Naive thymus-derived CD4-positive, alpha-beta T cell (primary cell): ENCODE results near the gene SREBF2. TPM values are rescaled to one million over a fixed set of nuclear protein-coding genes. Genes with fewer than 3 reads are reported as not detected.
"Not testable (repeated sequence)": the region's sequence is repeated elsewhere in the genome, so short reads cannot be mapped to it uniquely, and the experiment has no call there.

Source experiments
- ATAC-seq: fragments of 150-1000 bp; cut with Tn5 transposase; 2 replicates; pipeline ENCODE4 v1.10.0; 2021; ENCODE audit warnings: mild to moderate bottlenecking, moderate library complexity
- CTCF ChIA-PET: fragments of 350-600 bp; sonication (Branson Sonifier 250); formaldehyde crosslinking; loops from one replicate; lab custom pipeline; 2021; ENCODE audit warnings: antibody characterized with exemption; lab: Charles Lee
- POLR2A ChIA-PET: fragments of 350-600 bp; sonication (Branson Sonifier 250); formaldehyde crosslinking; loops from one replicate; lab custom pipeline; 2021; ENCODE audit warnings: antibody characterized with exemption, inconsistent platforms; lab: Charles Lee
- DNase-seq, 9 donors: peaks; one replicate each; pipeline versions ENCODE4 v3.0.0 to v3.0.0-alpha.2; 2020 to 2022; ENCODE audit warnings: mixed read lengths in 1 of 9
- H3K27ac ChIP-seq: one replicate; pipeline ENCODE4 v1.7.0; 2013; ENCODE audit warnings: mild to moderate bottlenecking, low read depth, low read length, moderate library complexity
- H3K27me3 ChIP-seq, 2 donors: one replicate each; pipeline ENCODE4 v1.7.0; 2013; ENCODE audit warnings: low read length in 2 of 2, mild to moderate bottlenecking in 2 of 2, moderate library complexity in 2 of 2; ENCODE audit not compliant: control insufficient read depth in 2 of 2, insufficient read depth in 2 of 2
- H3K36me3 ChIP-seq, 3 experiments: 1 replicate in 2 of 3; 2 replicates in 1 of 3; pipeline ENCODE4 v1.7.0; 2013; ENCODE audit warnings: low read length in 3 of 3, mild to moderate bottlenecking in 3 of 3, moderate library complexity in 1 of 3; ENCODE audit not compliant: insufficient read depth in 3 of 3, control insufficient read depth in 2 of 3
- H3K4me1 ChIP-seq, 2 donors: one replicate each; pipeline ENCODE4 v1.7.0; 2013; ENCODE audit warnings: low read length in 2 of 2, mild to moderate bottlenecking in 2 of 2, moderate library complexity in 1 of 2; ENCODE audit not compliant: control insufficient read depth in 2 of 2, insufficient read depth in 2 of 2
- H3K4me3 ChIP-seq: 2 replicates; pipeline ENCODE4 v1.7.0; 2013; ENCODE audit warnings: mild to moderate bottlenecking, low read length
- H3K9me3 ChIP-seq, 3 experiments: 1 replicate in 2 of 3; 2 replicates in 1 of 3; pipeline ENCODE4 v1.7.0; 2013; ENCODE audit warnings: low read length in 3 of 3; ENCODE audit not compliant: control insufficient read depth in 2 of 3
- H3K27ac Mint-ChIP-seq, 9 donors: one replicate each; pipeline ENCODE4 v1.8.0; 2020 to 2022; ENCODE audit warnings: mixed read lengths in 9 of 9, mild to moderate bottlenecking in 8 of 9, moderate library complexity in 5 of 9, inconsistent platforms in 2 of 9
- H3K27me3 Mint-ChIP-seq, 5 donors: one replicate each; pipeline ENCODE4 v1.8.0; 2021 to 2022; ENCODE audit warnings: mixed read lengths in 5 of 5, mild to moderate bottlenecking in 1 of 5
- H3K36me3 Mint-ChIP-seq, 5 donors: one replicate each; pipeline ENCODE4 v1.8.0; 2020 to 2022; ENCODE audit warnings: mixed read lengths in 5 of 5, mild to moderate bottlenecking in 3 of 5, inconsistent platforms in 1 of 5
- H3K4me1 Mint-ChIP-seq, 7 donors: one replicate each; pipeline ENCODE4 v1.8.0; 2020 to 2022; ENCODE audit warnings: mixed read lengths in 7 of 7, mild to moderate bottlenecking in 3 of 7, inconsistent platforms in 1 of 7
- H3K4me3 Mint-ChIP-seq, 10 donors: one replicate each; pipeline ENCODE4 v1.8.0; 2020 to 2022; ENCODE audit warnings: mild to moderate bottlenecking in 10 of 10, mixed read lengths in 10 of 10, moderate library complexity in 6 of 10, inconsistent platforms in 2 of 10
- H3K9me3 Mint-ChIP-seq, 11 donors: one replicate each; pipeline ENCODE4 v1.8.0; 2020 to 2022; ENCODE audit warnings: mixed read lengths in 11 of 11, mild to moderate bottlenecking in 4 of 11, inconsistent platforms in 1 of 11, moderate library complexity in 1 of 11
- intact Hi-C, 2 donors: fragments of 100-400 bp; cut with micrococcal nuclease; formaldehyde crosslinking; loops; one replicate each; pipeline ENCODE4 v1.15.1; 2023
- polyA plus RNA-seq, 2 donors: library from polyadenylated mRNA; unstranded; fragments of 300-500 nt; fragmentation: Illumina TruSeq; gene quantifications; one replicate each; pipeline ENCODE4 v1.2.3, GENCODE V29; 2021
- total RNA-seq, 6 experiments: library from RNA in 5 of 6; stranded (reverse) in 5 of 6; gene quantifications; 1 replicate in 5 of 6; 2 replicates in 1 of 6; pipeline ENCODE4 v1.2.3 and lab custom pipeline; 2021 to 2026

SREBF2 gene
- total and polyA plus RNA-seq, 7 experiments from 2014 or later = 17.4 to 117 (median 84.0) TPM

- DNase-seq = no peak
- Histone ChIP-seq H3K27ac (no peak overlapping the region), H3K4me3 (no peak overlapping the region), H3K27me3 (no peaks in the 10 kb centered on the region), H3K4me1 (no peaks in the 10 kb centered on the region), H3K36me3 (peaks cover 7 to 46% (median 14%) of the 10 kb centered on the region in 3 experiments), H3K9me3 (no peaks in the 10 kb centered on the region)
- ChIA-PET CTCF (no interaction called here), POLR2A (interaction anchor here (0.6 kb wide), 1 partner anchor 17 kb away, joined by 3 read pairs; no protein-coding TSS in a partner anchor)
- H3K27me3 Mint-ChIP-seq = no peaks in the 10 kb centered on the region
- no peaks in the 10 kb centered on the region for H3K9me3 Mint-ChIP-seq
- H3K27ac Mint-ChIP-seq = peak overlapping the region in 1 of 9 donors; percentile 74
- no peak for ATAC-seq
- peaks cover 5 to 39% (median 17%) of the 10 kb centered on the region in 7 donors for H3K4me1 Mint-ChIP-seq
- no peak overlapping the region for H3K4me3 Mint-ChIP-seq
- intact Hi-C loops = no loop called here
- H3K36me3 Mint-ChIP-seq = peaks cover 0 to 36% (median 10%) of the 10 kb centered on the region in 5 donors
These were observed 35.7 kb downstream of the SREBF2 start for GRCh38 chr22:41868556-41868955.

GRCh38 chr22:41870081-41870480 is 37.2 kb downstream of the SREBF2 start:
- H3K9me3 Mint-ChIP-seq, DNase-seq, H3K27me3 ChIP-seq, H3K27me3 Mint-ChIP-seq, POLR2A ChIA-PET, H3K4me3 Mint-ChIP-seq, H3K4me1 ChIP-seq, H3K4me3 ChIP-seq, H3K27ac ChIP-seq, ATAC-seq, H3K9me3 ChIP-seq, H3K27ac Mint-ChIP-seq: not testable (repeated sequence)
- Mint-ChIP-seq H3K36me3 (peaks cover 2 to 38% (median 10%) of the 10 kb centered on the region in 5 donors), H3K4me1 (peaks cover 4 to 38% (median 17%) of the 10 kb centered on the region in 7 donors)
- CTCF ChIA-PET = interaction anchor here (0.7 kb wide), 1 partner anchor 177 kb away, joined by 3 read pairs; no protein-coding TSS in a partner anchor
- intact Hi-C loops = loop anchor here in 1 of 2 donors (5.0 kb wide), 1 partner anchor 37 kb away; no protein-coding TSS in a partner anchor
- H3K36me3 ChIP-seq = peaks cover 7 to 58% (median 14%) of the 10 kb centered on the region in 3 experiments

GRCh38 chr22:41870786-41871185 is 37.9 kb downstream of the SREBF2 start:
- Mint-ChIP-seq H3K9me3 (no peaks in the 10 kb centered on the region), H3K27me3 (no peaks in the 10 kb centered on the region), H3K4me1 (peaks cover 2 to 32% (median 13%) of the 10 kb centered on the region in 7 donors), H3K36me3 (peaks cover 5 to 42% (median 6%) of the 10 kb centered on the region in 5 donors), H3K4me3 (no peak overlapping the region), H3K27ac (peak overlapping the region in 3 of 9 donors; percentile 2 to 69 (median 32))
- Histone ChIP-seq H3K36me3 (peaks cover 7 to 65% (median 14%) of the 10 kb centered on the region in 3 experiments), H3K9me3 (no peaks in the 10 kb centered on the region), H3K4me1 (no peaks in the 10 kb centered on the region), H3K27ac (no peak overlapping the region), H3K27me3 (no peaks in the 10 kb centered on the region), H3K4me3 (no peak overlapping the region)
- ATAC-seq (no peak), DNase-seq (no peak)
- intact Hi-C loops = loop anchor here in 1 of 2 donors (5.0 kb wide), 1 partner anchor 37 kb away; no protein-coding TSS in a partner anchor
- POLR2A ChIA-PET = no interaction called here
- CTCF ChIA-PET = interaction anchor here (1.6 kb wide), 1 partner anchor 70 kb away, joined by 5 read pairs; no protein-coding TSS in a partner anchor

GRCh38 chr22:41873391-41873790 is 40.5 kb downstream of the SREBF2 start:
- DNase-seq = peak in 7 of 9 donors; percentile 36 to 69 (median 60)

GRCh38 chr22:41874090-41874489 is 41.2 kb downstream of the SREBF2 start:
- peaks cover 0 to 29% (median 19%) of the 10 kb centered on the region in 7 donors for H3K4me1 Mint-ChIP-seq
- ChIA-PET CTCF (no interaction called here), POLR2A (interaction anchor here (1.0 to 1.5 kb wide), 3 partner anchors 9 to 51 kb away, joined by 3 to 4 read pairs (median 3); no protein-coding TSS in a partner anchor)
- H3K9me3 ChIP-seq = no peaks in the 10 kb centered on the region
- H3K36me3 Mint-ChIP-seq = peaks cover 8 to 51% (median 21%) of the 10 kb centered on the region in 5 donors
- H3K27me3 Mint-ChIP-seq = no peaks in the 10 kb centered on the region
- no peak overlapping the region for H3K4me3 ChIP-seq
- no peaks in the 10 kb centered on the region for H3K27me3 ChIP-seq
- H3K27ac Mint-ChIP-seq = peak overlapping the region; percentile 79 to 96 (median 87)
- peak overlapping the region; percentile 54 for H3K27ac ChIP-seq
- peaks cover 7 to 59% (median 10%) of the 10 kb centered on the region in 3 experiments for H3K36me3 ChIP-seq
- no peak overlapping the region for H3K4me3 Mint-ChIP-seq
- no peaks in the 10 kb centered on the region for H3K4me1 ChIP-seq
- peaks cover 0 to 2% (median 0%) of the 10 kb centered on the region in 11 donors for H3K9me3 Mint-ChIP-seq
- DNase-seq (no peak), ATAC-seq (no peak)
- intact Hi-C loops = loop anchor here in 1 of 2 donors (5.0 kb wide), 1 partner anchor 33 kb away; no protein-coding TSS in a partner anchor

More at GRCh38 chr22:41873391-41873790, 40.5 kb downstream of the SREBF2 start:
- H3K27ac Mint-ChIP-seq = peak overlapping the region; percentile 82 to 96 (median 88)
- peak overlapping the region in 8 of 10 donors; percentile 10 to 68 (median 38) for H3K4me3 Mint-ChIP-seq
- Histone ChIP-seq H3K27ac (peak overlapping the region; percentile 54), H3K9me3 (no peaks in the 10 kb centered on the region), H3K36me3 (peaks cover 7 to 60% (median 13%) of the 10 kb centered on the region in 3 experiments), H3K4me1 (no peaks in the 10 kb centered on the region), H3K27me3 (no peaks in the 10 kb centered on the region), H3K4me3 (no peak overlapping the region)
- peaks cover 0 to 29% (median 18%) of the 10 kb centered on the region in 7 donors for H3K4me1 Mint-ChIP-seq
- H3K27me3 Mint-ChIP-seq = no peaks in the 10 kb centered on the region
- CTCF ChIA-PET = no interaction called here
- intact Hi-C loops = loop anchor here (1.0 to 5.0 kb wide), 3 partner anchors 16 to 34 kb away; no protein-coding TSS in a partner anchor
- ATAC-seq = peak; percentile 86
- peaks cover 5 to 50% (median 16%) of the 10 kb centered on the region in 5 donors for H3K36me3 Mint-ChIP-seq
- POLR2A ChIA-PET = interaction anchor here (1.1 kb wide), 1 partner anchor 11 kb away, joined by 3 read pairs; no protein-coding TSS in a partner anchor
- H3K9me3 Mint-ChIP-seq = peaks cover 0 to 2% (median 0%) of the 10 kb centered on the region in 11 donors

GRCh38 chr22:41875531-41876270 is 42.8 kb downstream of the SREBF2 start:
- DNase-seq (no peak), ATAC-seq (no peak)
- H3K4me3 Mint-ChIP-seq = no peak overlapping the region
- peak overlapping the region in 6 of 9 donors; percentile 15 to 86 (median 70) for H3K27ac Mint-ChIP-seq
- ChIA-PET CTCF (interaction anchor here (1.4 kb wide), 1 partner anchor 18 kb away, joined by 3 read pairs; no protein-coding TSS in a partner anchor), POLR2A (interaction anchor here (0.6 to 1.5 kb wide), 2 partner anchors 7 to 108 kb away, joined by 3 to 4 read pairs; no protein-coding TSS in a partner anchor)
- no peaks in the 10 kb centered on the region for H3K9me3 ChIP-seq
- H3K4me1 ChIP-seq = no peaks in the 10 kb centered on the region
- peaks cover 0 to 29% (median 19%) of the 10 kb centered on the region in 7 donors for H3K4me1 Mint-ChIP-seq
- peaks cover 10 to 49% (median 23%) of the 10 kb centered on the region in 5 donors for H3K36me3 Mint-ChIP-seq
- peaks cover 7 to 67% (median 15%) of the 10 kb centered on the region in 3 experiments for H3K36me3 ChIP-seq
- H3K27me3 Mint-ChIP-seq = no peaks in the 10 kb centered on the region
- peaks cover 0 to 2% (median 0%) of the 10 kb centered on the region in 11 donors for H3K9me3 Mint-ChIP-seq
- intact Hi-C loops = no loop called here
- H3K4me3 ChIP-seq = no peak overlapping the region
- H3K27me3 ChIP-seq = no peaks in the 10 kb centered on the region
- no peak overlapping the region for H3K27ac ChIP-seq
